CD8-positive, alpha-beta memory T cell (primary cell): ENCODE results near the gene RBM18. TPM values are rescaled to one million over a fixed set of nuclear protein-coding genes. Genes with fewer than 3 reads are reported as not detected.

Experiments
- CTCF ChIA-PET: fragments of 350-600 bp; sonication (Branson Sonifier 250); formaldehyde crosslinking; loops from one replicate; lab custom pipeline; 2021; ENCODE audit warnings: antibody characterized with exemption; lab: Charles Lee
- POLR2A ChIA-PET: fragments of 350-600 bp; sonication (Branson Sonifier 250); formaldehyde crosslinking; loops from one replicate; lab custom pipeline; 2021; ENCODE audit warnings: antibody characterized with exemption; lab: Charles Lee
- DNase-seq, 5 donors: peaks; one replicate each; pipeline versions ENCODE4 v3.0.0 to v3.0.0-alpha.2; 2020 to 2022; ENCODE audit warnings: mixed read lengths in 1 of 5
- H3K27ac ChIP-seq: one replicate; pipeline ENCODE4 v1.7.0; 2013; ENCODE audit warnings: low read depth, mild to moderate bottlenecking, low read length, moderate library complexity
- H3K27me3 ChIP-seq: 2 replicates; pipeline ENCODE4 v1.7.0; 2013; ENCODE audit warnings: low read length, mild to moderate bottlenecking; ENCODE audit not compliant: insufficient read depth, poor library complexity, severe bottlenecking
- H3K36me3 ChIP-seq: 2 replicates; pipeline ENCODE4 v1.7.0; 2013; ENCODE audit warnings: mild to moderate bottlenecking, low read length, moderate library complexity; ENCODE audit not compliant: insufficient read depth
- H3K4me1 ChIP-seq: 2 replicates; pipeline ENCODE4 v1.7.0; 2013; ENCODE audit warnings: mild to moderate bottlenecking, low read length, moderate library complexity; ENCODE audit not compliant: insufficient read depth
- H3K4me3 ChIP-seq: 2 replicates; pipeline ENCODE4 v1.7.0; 2013; ENCODE audit warnings: mild to moderate bottlenecking, low read length
- H3K9me3 ChIP-seq: 2 replicates; pipeline ENCODE4 v1.7.0; 2013; ENCODE audit warnings: mild to moderate bottlenecking, low read length
- H3K27ac Mint-ChIP-seq, 8 donors: one replicate each; pipeline ENCODE4 v1.8.0; 2020 to 2021; ENCODE audit warnings: mixed read lengths in 8 of 8, mild to moderate bottlenecking in 6 of 8, inconsistent platforms in 3 of 8, moderate library complexity in 3 of 8
- H3K27me3 Mint-ChIP-seq, 2 donors: one replicate each; pipeline ENCODE4 v1.8.0; 2020 to 2021; ENCODE audit warnings: mixed read lengths in 2 of 2, mild to moderate bottlenecking in 1 of 2, moderate library complexity in 1 of 2
- H3K36me3 Mint-ChIP-seq, 3 donors: one replicate each; pipeline ENCODE4 v1.8.0; 2020 to 2021; ENCODE audit warnings: mixed read lengths in 3 of 3, inconsistent platforms in 1 of 3, mild to moderate bottlenecking in 1 of 3
- H3K4me1 Mint-ChIP-seq, 3 donors: one replicate each; pipeline ENCODE4 v1.8.0; 2020 to 2021; ENCODE audit warnings: mixed read lengths in 3 of 3, inconsistent platforms in 1 of 3, mild to moderate bottlenecking in 1 of 3
- H3K4me3 Mint-ChIP-seq, 7 donors: one replicate each; pipeline ENCODE4 v1.8.0; 2020 to 2021; ENCODE audit warnings: mixed read lengths in 7 of 7, mild to moderate bottlenecking in 6 of 7, moderate library complexity in 4 of 7, inconsistent platforms in 2 of 7
- H3K9me3 Mint-ChIP-seq, 5 donors: one replicate each; pipeline ENCODE4 v1.8.0; 2020 to 2022; ENCODE audit warnings: mixed read lengths in 5 of 5, mild to moderate bottlenecking in 3 of 5, moderate library complexity in 2 of 5, inconsistent platforms in 1 of 5
- polyA plus RNA-seq: library from polyadenylated mRNA; unstranded; fragments of 300-500 nt; fragmentation: Illumina TruSeq; gene quantifications from one replicate; pipeline ENCODE4 v1.2.3, GENCODE V29; 2021
- total RNA-seq, 2 experiments: library from RNA; stranded (reverse); gene quantifications; one replicate each; pipeline ENCODE4 v1.2.3, GENCODE V29; 2021

RBM18 gene
- total and polyA plus RNA-seq, 3 experiments from 2014 or later = 26.2 to 37.4 (median 36.6) TPM

- Mint-ChIP-seq H3K4me1 (no peaks in the 10 kb centered on the region), H3K27ac (no peak overlapping the region), H3K9me3 (no peaks in the 10 kb centered on the region), H3K4me3 (no peak overlapping the region), H3K27me3 (peaks cover 3 to 23% of the 10 kb centered on the region in 2 donors), H3K36me3 (no peaks in the 10 kb centered on the region)
- no peak for DNase-seq
- Histone ChIP-seq H3K4me1 (no peaks in the 10 kb centered on the region), H3K9me3 (no peaks in the 10 kb centered on the region), H3K4me3 (no peak overlapping the region), H3K27me3 (no peaks in the 10 kb centered on the region), H3K36me3 (no peaks in the 10 kb centered on the region), H3K27ac (no peak overlapping the region)
- CTCF ChIA-PET = no interaction called here
- POLR2A ChIA-PET = no interaction called here
These were observed 71.0 kb downstream of the RBM18 start for GRCh38 chr9:122193651-122194050.

- no peak for DNase-seq
- H3K27me3 Mint-ChIP-seq = peaks cover 3 to 19% of the 10 kb centered on the region in 2 donors
- H3K27me3 ChIP-seq = no peaks in the 10 kb centered on the region
- H3K27ac ChIP-seq = no peak overlapping the region
- H3K36me3 ChIP-seq = no peaks in the 10 kb centered on the region
- no peaks in the 10 kb centered on the region for H3K9me3 ChIP-seq
- H3K36me3 Mint-ChIP-seq = no peaks in the 10 kb centered on the region
- POLR2A ChIA-PET = interaction anchor here (1.0 kb wide), 1 partner anchor 10 kb away, joined by 3 read pairs; no protein-coding TSS in a partner anchor
- no peak overlapping the region for H3K4me3 Mint-ChIP-seq
- H3K4me3 ChIP-seq = no peak overlapping the region
- no peaks in the 10 kb centered on the region for H3K4me1 ChIP-seq
- no peak overlapping the region for H3K27ac Mint-ChIP-seq
- no peaks in the 10 kb centered on the region for H3K4me1 Mint-ChIP-seq
- CTCF ChIA-PET = no interaction called here
- H3K9me3 Mint-ChIP-seq = no peaks in the 10 kb centered on the region
These were observed 71.6 kb downstream of the RBM18 start for GRCh38 chr9:122192914-122193525.

GRCh38 chr9:122192261-122192875 lies 72.3 kb downstream of the RBM18 start:
- Histone ChIP-seq H3K4me1 (no peaks in the 10 kb centered on the region), H3K27me3 (no peaks in the 10 kb centered on the region), H3K36me3 (no peaks in the 10 kb centered on the region), H3K9me3 (no peaks in the 10 kb centered on the region), H3K4me3 (no peak overlapping the region), H3K27ac (no peak overlapping the region)
- ChIA-PET POLR2A (interaction anchor here (1.0 kb wide), 1 partner anchor 9 kb away, joined by 3 read pairs; no protein-coding TSS in a partner anchor), CTCF (no interaction called here)
- Mint-ChIP-seq H3K36me3 (no peaks in the 10 kb centered on the region), H3K27me3 (peaks cover 3 to 19% of the 10 kb centered on the region in 2 donors), H3K4me1 (no peaks in the 10 kb centered on the region), H3K9me3 (no peaks in the 10 kb centered on the region), H3K4me3 (no peak overlapping the region), H3K27ac (no peak overlapping the region)
- DNase-seq = no peak

GRCh38 chr9:122191584-122191983 lies 73.1 kb downstream of the RBM18 start:
- no peaks in the 10 kb centered on the region for H3K9me3 Mint-ChIP-seq
- Histone ChIP-seq H3K4me1 (no peaks in the 10 kb centered on the region), H3K36me3 (no peaks in the 10 kb centered on the region), H3K9me3 (no peaks in the 10 kb centered on the region), H3K27me3 (no peaks in the 10 kb centered on the region), H3K27ac (no peak overlapping the region), H3K4me3 (no peak overlapping the region)
- H3K36me3 Mint-ChIP-seq = no peaks in the 10 kb centered on the region
- peaks cover 3 to 12% of the 10 kb centered on the region in 2 donors for H3K27me3 Mint-ChIP-seq
- no peak for DNase-seq
- ChIA-PET CTCF (no interaction called here), POLR2A (no interaction called here)
- H3K4me1 Mint-ChIP-seq = no peaks in the 10 kb centered on the region
- H3K27ac Mint-ChIP-seq = no peak overlapping the region
- H3K4me3 Mint-ChIP-seq = no peak overlapping the region

DNA sequence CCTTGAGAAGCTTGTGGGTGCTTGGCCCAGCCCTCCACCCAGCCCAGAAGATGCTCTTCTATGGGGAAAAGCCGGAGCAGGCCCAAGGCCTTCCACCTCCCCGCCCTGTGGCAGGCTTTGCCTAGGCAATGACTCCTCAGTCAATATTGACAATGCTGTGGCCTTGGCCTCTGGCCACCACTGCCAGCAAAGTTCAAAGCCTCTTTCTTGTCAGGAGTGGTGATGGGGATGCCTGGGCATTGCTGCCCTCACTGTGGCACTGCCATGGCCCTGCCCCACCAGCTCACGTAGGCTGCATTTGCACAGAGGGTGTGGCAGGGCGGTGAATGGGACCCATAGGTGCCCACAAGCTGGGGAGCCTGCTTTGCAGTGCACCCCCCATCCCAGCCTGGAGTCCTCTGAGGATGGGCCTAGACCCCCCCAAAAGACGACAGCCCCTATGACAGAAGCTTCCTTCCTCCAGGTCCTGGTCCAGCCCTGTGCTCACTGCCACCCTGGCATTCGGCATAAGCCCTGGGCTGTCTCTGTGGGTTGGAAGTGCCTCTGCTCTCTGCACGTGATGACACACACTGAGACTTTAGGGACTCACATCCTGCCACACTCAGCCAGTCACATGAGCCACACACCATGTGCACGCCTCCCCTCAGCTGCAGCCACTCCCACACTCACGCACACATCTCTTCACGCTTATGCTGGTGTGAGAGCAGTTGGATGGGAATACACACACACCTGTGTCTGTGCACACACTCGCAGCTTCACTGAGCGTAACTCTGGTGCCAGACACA lies 73.9 kb downstream of the RBM18 start:
- no peak overlapping the region for H3K4me3 Mint-ChIP-seq
- H3K9me3 Mint-ChIP-seq = no peaks in the 10 kb centered on the region
- no peaks in the 10 kb centered on the region for H3K36me3 Mint-ChIP-seq
- H3K27me3 Mint-ChIP-seq = peaks cover 3 to 11% of the 10 kb centered on the region in 2 donors
- DNase-seq = no peak
- H3K27ac ChIP-seq = no peak overlapping the region
- no peaks in the 10 kb centered on the region for H3K9me3 ChIP-seq
- H3K4me1 ChIP-seq = no peaks in the 10 kb centered on the region
- CTCF ChIA-PET = no interaction called here
- H3K27ac Mint-ChIP-seq = no peak overlapping the region
- POLR2A ChIA-PET = no interaction called here
- no peaks in the 10 kb centered on the region for H3K27me3 ChIP-seq
- H3K4me1 Mint-ChIP-seq = no peaks in the 10 kb centered on the region
- H3K4me3 ChIP-seq = no peak overlapping the region
- H3K36me3 ChIP-seq = no peaks in the 10 kb centered on the region

GRCh38 chr9:122188369-122188768 lies 76.3 kb downstream of the RBM18 start:
- Histone ChIP-seq H3K36me3 (no peaks in the 10 kb centered on the region), H3K27ac (no peak overlapping the region), H3K9me3 (no peaks in the 10 kb centered on the region), H3K4me3 (no peak overlapping the region), H3K4me1 (no peaks in the 10 kb centered on the region), H3K27me3 (no peaks in the 10 kb centered on the region)
- no peak for DNase-seq
- ChIA-PET POLR2A (no interaction called here), CTCF (no interaction called here)
- Mint-ChIP-seq H3K4me3 (no peak overlapping the region), H3K27me3 (peaks cover 1 to 3% of the 10 kb centered on the region in 2 donors), H3K36me3 (no peaks in the 10 kb centered on the region), H3K27ac (no peak overlapping the region), H3K9me3 (no peaks in the 10 kb centered on the region), H3K4me1 (no peaks in the 10 kb centered on the region)

Other genes starting within 250 kb of the RBM18 start
- gene TTLL11, start 171.5 kb downstream of the RBM18 start, total RNA-seq = 1 to 10 TPM; 4.0 to 4.5 TPM
- 6.2 TPM for gene TTLL11, start 171.5 kb downstream of the RBM18 start, polyA plus RNA-seq
- 10 to 100 TPM; 50.7 to 54.6 TPM for gene NDUFA8, start 105.1 kb downstream of the RBM18 start, total RNA-seq
- 74.4 TPM for gene NDUFA8, start 105.1 kb downstream of the RBM18 start, polyA plus RNA-seq
- gene MORN5, start 104.9 kb downstream of the RBM18 start, total RNA-seq = not detected
- gene MORN5, start 104.9 kb downstream of the RBM18 start, polyA plus RNA-seq = not detected
- not detected for gene LHX6, start 35.9 kb downstream of the RBM18 start, total RNA-seq
- gene LHX6, start 35.9 kb downstream of the RBM18 start, polyA plus RNA-seq = not detected
- gene MRRF, start within 50 bp of the RBM18 start, total RNA-seq = 10 to 100 TPM; 74.6 to 75.9 TPM
- 18.9 TPM for gene MRRF, start within 50 bp of the RBM18 start, polyA plus RNA-seq
- gene PTGS1, start 106.2 kb upstream of the RBM18 start, total RNA-seq = under 1 TPM; 0.27 to 0.44 TPM
- not detected for gene PTGS1, start 106.2 kb upstream of the RBM18 start, polyA plus RNA-seq
- not detected for gene OR1J1, start 213.1 kb upstream of the RBM18 start, total RNA-seq
- gene OR1J1, start 213.1 kb upstream of the RBM18 start, polyA plus RNA-seq = not detected
- gene OR1J2, start 246.0 kb upstream of the RBM18 start, total RNA-seq = not detected
- not detected for gene OR1J2, start 246.0 kb upstream of the RBM18 start, polyA plus RNA-seq